Stimulated activated effector memory CD8-positive, alpha-beta T cell treated with anti-CD3 and anti-CD28 coated beads, Interleukin-12 subunit alpha, Interleukin-12 subunit beta, amount 100 ng/mL, for 72 hours (primary cell): ENCODE data around the gene DNAJB11.
"Not testable (repeated sequence)": the region's sequence is repeated elsewhere in the genome, so short reads cannot be mapped to it uniquely, and the experiment has no call there.

Experiments
- ATAC-seq: fragments of 150-1000 bp; cut with Tn5 transposase; 2 replicates; pipeline ENCODE4 v1.10.0; 2021
- DNase-seq, 2 donors: peaks; one replicate each; pipeline ENCODE4 v3.0.0; 2021 to 2022; ENCODE audit warnings: low spot score in 2 of 2
- H3K27ac Mint-ChIP-seq: one replicate; pipeline ENCODE4 v1.8.0; 2022; ENCODE audit warnings: mild to moderate bottlenecking, mixed read lengths
- H3K36me3 Mint-ChIP-seq: one replicate; pipeline ENCODE4 v1.8.0; 2022; ENCODE audit warnings: mild to moderate bottlenecking, mixed read lengths
- H3K4me1 Mint-ChIP-seq: one replicate; pipeline ENCODE4 v1.8.0; 2022; ENCODE audit warnings: mixed read lengths
- H3K4me3 Mint-ChIP-seq: one replicate; pipeline ENCODE4 v1.8.0; 2022; ENCODE audit warnings: mild to moderate bottlenecking, mixed read lengths
- H3K9me3 Mint-ChIP-seq: one replicate; pipeline ENCODE4 v1.8.0; 2022; ENCODE audit warnings: mixed read lengths

Gene DNAJB11

GRCh38 chr3:186580785-186581184 is 10.3 kb downstream of the DNAJB11 start:
- H3K4me1 Mint-ChIP-seq: peaks cover 5% of the 10 kb centered on the region
- DNase-seq (no peak), ATAC-seq (no peak)
- no peak overlapping the region for H3K4me3 Mint-ChIP-seq
- H3K27ac Mint-ChIP-seq: no peak overlapping the region
- no peaks in the 10 kb centered on the region for H3K9me3 Mint-ChIP-seq
- peaks cover 98% of the 10 kb centered on the region for H3K36me3 Mint-ChIP-seq

- Mint-ChIP-seq H3K9me3 (no peaks in the 10 kb centered on the region), H3K4me1 (peaks cover 5% of the 10 kb centered on the region), H3K36me3 (peaks cover 90% of the 10 kb centered on the region), H3K4me3 (no peak overlapping the region), H3K27ac (no peak overlapping the region)
- DNase-seq (peak in 1 of 2 donors; percentile 30), ATAC-seq (no peak)
Measured at GRCh38 chr3:186582541-186582940, 12.0 kb downstream of the DNAJB11 start.

GRCh38 chr3:186583831-186584230 is 13.3 kb downstream of the DNAJB11 start:
- H3K36me3 Mint-ChIP-seq: peaks cover 77% of the 10 kb centered on the region
- H3K27ac Mint-ChIP-seq: peak overlapping the region; percentile 18
- H3K9me3 Mint-ChIP-seq: no peaks in the 10 kb centered on the region
- H3K4me1 Mint-ChIP-seq: no peaks in the 10 kb centered on the region
- peak; percentile 74 for ATAC-seq
- peak in 1 of 2 donors; percentile 44 for DNase-seq
- H3K4me3 Mint-ChIP-seq: no peak overlapping the region

GRCh38 chr3:186586245-186586644 is 15.7 kb downstream of the DNAJB11 start:
- not testable (repeated sequence) for H3K9me3 Mint-ChIP-seq, ATAC-seq, H3K4me1 Mint-ChIP-seq, H3K27ac Mint-ChIP-seq, H3K4me3 Mint-ChIP-seq, DNase-seq
- H3K36me3 Mint-ChIP-seq: peaks cover 55% of the 10 kb centered on the region

- ATAC-seq: no peak
- H3K4me1 Mint-ChIP-seq: no peaks in the 10 kb centered on the region
- DNase-seq: no peak
- peaks cover 45% of the 10 kb centered on the region for H3K36me3 Mint-ChIP-seq
- H3K27ac Mint-ChIP-seq: no peak overlapping the region
- H3K4me3 Mint-ChIP-seq: no peak overlapping the region
- no peaks in the 10 kb centered on the region for H3K9me3 Mint-ChIP-seq
Measured at GRCh38 chr3:186587183-186587582, 16.7 kb downstream of the DNAJB11 start.

- Mint-ChIP-seq H3K4me1 (no peaks in the 10 kb centered on the region), H3K36me3 (peaks cover 31% of the 10 kb centered on the region), H3K27ac (no peak overlapping the region), H3K4me3 (no peak overlapping the region), H3K9me3 (no peaks in the 10 kb centered on the region)
- ATAC-seq (no peak), DNase-seq (no peak)
Measured at GRCh38 chr3:186588632-186589031, 18.1 kb downstream of the DNAJB11 start.

- Mint-ChIP-seq H3K4me3 (no peak overlapping the region), H3K36me3 (peaks cover 26% of the 10 kb centered on the region), H3K9me3 (no peaks in the 10 kb centered on the region), H3K27ac (no peak overlapping the region), H3K4me1 (no peaks in the 10 kb centered on the region)
- DNase-seq: no peak
- ATAC-seq: no peak
Measured at GRCh38 chr3:186589121-186589520, 18.6 kb downstream of the DNAJB11 start.

DNA sequence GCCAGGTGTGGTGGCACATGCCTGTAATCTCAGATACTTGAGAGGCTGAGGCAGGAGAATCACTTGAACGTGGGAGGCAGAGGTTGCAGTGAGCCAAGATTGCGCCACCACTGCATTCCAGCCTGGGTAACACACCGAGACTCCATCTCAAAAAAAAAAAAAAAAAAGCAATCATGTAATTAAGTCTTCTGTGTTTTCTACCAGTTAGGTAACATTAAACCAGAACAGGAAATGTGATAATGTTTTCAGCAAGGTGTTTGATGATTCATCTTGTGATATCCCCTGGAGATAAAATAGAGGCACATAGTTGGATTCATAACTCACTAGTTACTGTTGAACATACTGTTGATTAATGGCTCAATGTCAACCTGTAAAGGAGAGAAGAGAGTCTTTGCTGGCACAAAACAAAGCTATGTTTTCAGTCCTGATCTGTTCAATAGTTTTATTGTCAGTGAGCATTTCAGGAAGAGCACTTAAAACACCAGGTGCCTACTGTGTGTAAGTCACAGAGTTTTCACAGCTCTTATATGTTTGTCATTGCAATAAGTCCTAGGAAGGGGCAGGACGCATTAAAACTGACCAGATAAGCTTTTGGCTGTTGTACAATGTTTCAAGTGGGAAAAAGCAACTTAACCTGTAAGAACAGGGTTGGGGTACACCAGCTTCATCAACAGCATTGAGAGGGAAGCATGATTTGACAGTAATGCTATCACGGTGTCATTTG is 19.5 kb downstream of the DNAJB11 start:
- Mint-ChIP-seq H3K27ac (no peak overlapping the region), H3K4me3 (no peak overlapping the region), H3K9me3 (no peaks in the 10 kb centered on the region), H3K4me1 (no peaks in the 10 kb centered on the region), H3K36me3 (peaks cover 17% of the 10 kb centered on the region)
- ATAC-seq (peak; percentile 62), DNase-seq (no peak)

- DNase-seq (no peak), ATAC-seq (no peak)
- Mint-ChIP-seq H3K4me3 (no peak overlapping the region), H3K36me3 (peaks cover 10% of the 10 kb centered on the region), H3K27ac (no peak overlapping the region), H3K4me1 (no peaks in the 10 kb centered on the region), H3K9me3 (no peaks in the 10 kb centered on the region)
Measured at GRCh38 chr3:186590580-186591295, 20.2 kb downstream of the DNAJB11 start.

DNA sequence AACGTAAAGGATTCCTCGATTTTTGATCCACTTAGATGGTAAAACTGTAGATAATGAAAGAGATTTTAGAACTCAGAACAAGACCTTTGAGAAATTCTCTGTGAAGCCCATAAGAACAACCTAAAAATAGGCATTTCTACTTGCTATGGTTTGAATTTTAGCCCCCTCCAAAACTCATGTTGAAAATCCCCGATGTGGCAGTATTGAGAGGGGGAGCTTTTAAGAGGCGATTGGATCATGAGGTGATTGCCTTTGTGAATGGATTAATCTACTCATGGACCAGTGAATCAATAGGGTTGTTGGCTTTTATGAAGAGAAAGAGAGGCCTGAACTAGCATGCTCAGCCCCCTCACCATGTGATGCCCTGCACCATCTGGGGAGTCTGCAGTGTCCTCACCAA is 22.2 kb downstream of the DNAJB11 start:
- DNase-seq: no peak
- Mint-ChIP-seq H3K9me3 (no peaks in the 10 kb centered on the region), H3K36me3 (no peaks in the 10 kb centered on the region), H3K4me3 (no peak overlapping the region), H3K4me1 (no peaks in the 10 kb centered on the region), H3K27ac (no peak overlapping the region)
- ATAC-seq: no peak

- Mint-ChIP-seq H3K36me3 (no peaks in the 10 kb centered on the region), H3K27ac (no peak overlapping the region), H3K4me1 (no peaks in the 10 kb centered on the region), H3K9me3 (no peaks in the 10 kb centered on the region), H3K4me3 (no peak overlapping the region)
- no peak for DNase-seq
- no peak for ATAC-seq
Measured at GRCh38 chr3:186593862-186594261, 23.3 kb downstream of the DNAJB11 start.

GRCh38 chr3:186594591-186595113 is 24.1 kb downstream of the DNAJB11 start:
- Mint-ChIP-seq H3K27ac (no peak overlapping the region), H3K4me3 (no peak overlapping the region), H3K9me3 (no peaks in the 10 kb centered on the region), H3K4me1 (no peaks in the 10 kb centered on the region), H3K36me3 (no peaks in the 10 kb centered on the region)
- ATAC-seq (peak; percentile 32), DNase-seq (no peak)

DNA sequence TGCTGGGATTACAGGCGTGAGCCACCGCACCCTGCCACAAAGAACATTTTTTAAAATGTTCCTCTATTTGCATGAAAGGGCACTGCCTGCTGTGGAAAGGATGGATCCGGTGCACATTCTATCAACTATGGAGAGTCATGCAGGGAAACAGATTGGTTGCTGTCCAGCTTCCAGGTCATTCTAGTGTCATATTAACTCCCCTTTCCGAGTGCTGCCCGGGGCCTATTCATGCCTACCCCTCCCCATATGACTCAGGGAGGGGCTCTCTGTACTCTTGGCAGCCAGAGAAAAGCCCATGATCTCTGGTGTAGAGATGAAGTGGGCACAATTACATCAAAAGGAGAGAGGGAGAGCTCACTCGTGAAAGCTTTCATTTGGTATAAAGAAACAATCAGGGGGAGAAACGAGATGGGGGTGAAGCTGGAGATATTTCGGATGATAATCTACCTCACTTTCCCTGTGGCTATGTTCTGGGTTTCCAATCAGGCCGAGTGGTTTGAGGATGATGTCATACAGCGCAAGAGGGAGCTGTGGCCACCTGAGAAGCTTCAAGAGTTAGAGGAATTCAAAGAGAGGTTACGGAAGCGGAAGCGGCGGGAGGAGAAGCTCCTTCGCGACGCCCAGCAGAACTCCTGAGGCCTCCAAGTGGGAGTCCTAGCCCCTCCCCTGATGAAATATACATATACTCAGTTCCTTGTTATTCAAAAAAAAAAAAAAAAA is 26.2 kb downstream of the DNAJB11 start:
- DNase-seq: no peak
- H3K9me3 Mint-ChIP-seq: no peaks in the 10 kb centered on the region

GRCh38 chr3:186598108-186598784 is 27.7 kb downstream of the DNAJB11 start:
- DNase-seq (no peak), ATAC-seq (no peak)
- no peaks in the 10 kb centered on the region for H3K4me1 Mint-ChIP-seq
- H3K9me3 Mint-ChIP-seq: no peaks in the 10 kb centered on the region
- no peak overlapping the region for H3K4me3 Mint-ChIP-seq
- H3K27ac Mint-ChIP-seq: no peak overlapping the region
- no peaks in the 10 kb centered on the region for H3K36me3 Mint-ChIP-seq

More for the DNA sequence above, 26.2 kb downstream of the DNAJB11 start:
- ATAC-seq: no peak
- no peak overlapping the region for H3K4me3 Mint-ChIP-seq
- no peaks in the 10 kb centered on the region for H3K36me3 Mint-ChIP-seq
- no peaks in the 10 kb centered on the region for H3K4me1 Mint-ChIP-seq
- H3K27ac Mint-ChIP-seq: no peak overlapping the region

DNA sequence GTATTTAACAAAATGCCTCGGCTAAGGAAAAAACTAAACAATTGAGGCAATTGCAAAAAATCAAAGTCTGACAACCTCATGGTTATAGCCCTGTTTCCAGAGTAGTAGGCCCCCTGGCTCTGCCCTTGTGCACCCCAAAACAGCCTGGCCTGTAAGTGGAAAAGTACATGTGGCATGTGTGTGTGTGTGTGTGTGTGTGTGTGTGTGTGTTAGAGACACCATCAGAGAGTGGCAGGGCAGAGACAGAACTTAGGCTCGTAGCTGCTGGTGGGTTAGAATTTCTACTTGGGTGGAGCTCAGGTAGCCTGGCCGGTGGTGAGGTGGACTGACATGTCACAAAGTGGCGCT is 28.2 kb downstream of the DNAJB11 start:
- DNase-seq (no peak), ATAC-seq (no peak)
- no peaks in the 10 kb centered on the region for H3K36me3 Mint-ChIP-seq
- no peaks in the 10 kb centered on the region for H3K9me3 Mint-ChIP-seq
- no peak overlapping the region for H3K4me3 Mint-ChIP-seq
- no peaks in the 10 kb centered on the region for H3K4me1 Mint-ChIP-seq
- no peak overlapping the region for H3K27ac Mint-ChIP-seq
